ENCODE data around the gene HOXD4. TPM values are rescaled to one million over a fixed set of nuclear protein-coding genes. Genes with fewer than 3 reads are reported as not detected.

The HOXD4 gene
- total RNA-seq, 4 donors from 2014 or later = 0.69 to 3.6 (median 1.3) TPM; not detected in 1

GRCh38 chr2:176147800-176148496, 3.4 kb upstream of the HOXD4 start:
- Histone ChIP-seq H3K36me3 (no peaks in the 10 kb centered on the region), H3K9me3 (no peaks in the 10 kb centered on the region), H3K4me1 (peaks cover 0 to 17% (median 0%) of the 10 kb centered on the region in 3 donors), H3K4me3 (no peak overlapping the region), H3K27me3 (peaks cover 95% of the 10 kb centered on the region), H3K27ac (no peak overlapping the region)
- no peak for ATAC-seq
- WGBS, 2 donors (ENCODE audit: low coverage in 1 of 2) = 10 to 43% methylated on average over 2 to 5 of the region's 31 CpGs
- TF ChIP-seq CTCF (IDR thresholded peaks at IDR 0.05) = no peak
- no peak for TF ChIP-seq EP300 (IDR thresholded peaks at IDR 0.05)
- TF ChIP-seq POLR2AphosphoS5 (IDR thresholded peaks at IDR 0.05) = no peak
- TF ChIP-seq POLR2A (IDR thresholded peaks at IDR 0.05) = no peak

- no peak overlapping the region for H3K27ac ChIP-seq
- no peaks in the 10 kb centered on the region for H3K9me3 ChIP-seq
- WGBS, 2 donors (ENCODE audit: low coverage in 1 of 2) = 43 to 71% methylated on average over 1 to 7 of the region's 11 CpGs
- peaks cover 95% of the 10 kb centered on the region for H3K27me3 ChIP-seq
- TF ChIP-seq POLR2A (IDR thresholded peaks at IDR 0.05) = no peak
- TF ChIP-seq CTCF (IDR thresholded peaks at IDR 0.05) = no peak
- no peak for TF ChIP-seq EP300 (IDR thresholded peaks at IDR 0.05)
- TF ChIP-seq POLR2AphosphoS5 (IDR thresholded peaks at IDR 0.05) = no peak
- H3K4me1 ChIP-seq = peaks cover 0 to 17% (median 0%) of the 10 kb centered on the region in 3 donors
- H3K36me3 ChIP-seq = no peaks in the 10 kb centered on the region
- no peak for ATAC-seq
- H3K4me3 ChIP-seq = no peak overlapping the region
These were observed 2.5 kb upstream of the HOXD4 start for GRCh38 chr2:176148751-176149421.

GRCh38 chr2:176149481-176149938, 1.8 kb upstream of the HOXD4 start:
- no peaks in the 10 kb centered on the region for H3K9me3 ChIP-seq
- H3K4me3 ChIP-seq = no peak overlapping the region
- no peak for TF ChIP-seq EP300 (IDR thresholded peaks at IDR 0.05)
- no peak for TF ChIP-seq POLR2AphosphoS5 (IDR thresholded peaks at IDR 0.05)
- TF ChIP-seq CTCF (IDR thresholded peaks at IDR 0.05) = no peak
- TF ChIP-seq POLR2A (IDR thresholded peaks at IDR 0.05) = no peak
- ATAC-seq = no peak
- no peak overlapping the region for H3K27ac ChIP-seq
- peaks cover 0 to 17% (median 0%) of the 10 kb centered on the region in 3 donors for H3K4me1 ChIP-seq
- H3K36me3 ChIP-seq = no peaks in the 10 kb centered on the region
- H3K27me3 ChIP-seq = peaks cover 100% of the 10 kb centered on the region
- 8 to 27% methylated on average over 3 to 20 of the region's 22 CpGs for WGBS, 2 donors (ENCODE audit: low coverage in 1 of 2)

GRCh38 chr2:176149939-176150583, 1.3 kb upstream of the HOXD4 start:
- Histone ChIP-seq H3K9me3 (no peaks in the 10 kb centered on the region), H3K4me3 (no peak overlapping the region), H3K36me3 (no peaks in the 10 kb centered on the region), H3K27ac (no peak overlapping the region), H3K27me3 (peaks cover 100% of the 10 kb centered on the region), H3K4me1 (peaks cover 0 to 17% (median 0%) of the 10 kb centered on the region in 3 donors)
- no peak for ATAC-seq
- no peak for TF ChIP-seq POLR2A (IDR thresholded peaks at IDR 0.05)
- TF ChIP-seq CTCF (IDR thresholded peaks at IDR 0.05) = no peak
- no peak for TF ChIP-seq POLR2AphosphoS5 (IDR thresholded peaks at IDR 0.05)
- WGBS, 2 donors (ENCODE audit: low coverage in 1 of 2) = 14 to 37% methylated on average over 3 to 20 of the region's 24 CpGs

All from gastroesophageal sphincter (tissue), 4 donors.